BJ (cell line): Measurements from ENCODE around the gene BARX1. TPM values are rescaled to one million over a fixed set of nuclear protein-coding genes. Genes with fewer than 3 reads are reported as not detected.
"Not testable (repeated sequence)": the region's sequence is repeated elsewhere in the genome, so short reads cannot be mapped to it uniquely, and the experiment has no call there.

Source experiments
- CTCF ChIA-PET: fragments of 350-600 bp; formaldehyde crosslinking; extraction: SDS; loops from one replicate; lab custom pipeline; 2021; ENCODE audit warnings: antibody characterized with exemption, inconsistent platforms; lab: Yijun Ruan, JAX
- POLR2A ChIA-PET: fragments of 300-600 bp; sonication (Branson Sonifier 250); formaldehyde crosslinking; extraction: SDS; loops from one replicate; lab custom pipeline; 2021; ENCODE audit warnings: antibody characterized with exemption; lab: Charles Lee
- DNase-seq: peaks from one replicate; pipeline ENCODE4 v3.0.0-alpha.2; 2011; ENCODE audit warnings: low read depth
- H3K27me3 ChIP-seq: 2 replicates; pipeline ENCODE4 v1.6.0; 2011; ENCODE audit warnings: low read length; ENCODE audit not compliant: control insufficient read depth, insufficient read depth
- H3K36me3 ChIP-seq: 2 replicates; pipeline ENCODE4 v1.5.1; 2011; ENCODE audit warnings: low read length; ENCODE audit not compliant: control insufficient read depth, insufficient read depth
- H3K4me3 ChIP-seq: 2 replicates; pipeline ENCODE4 v1.5.1; 2011; ENCODE audit warnings: low read depth, mild to moderate bottlenecking, control low read depth, low read length
- polyA plus RNA-seq: library from polyadenylated mRNA; depleted of rRNA; stranded (reverse); fragments of >200 nt; gene quantifications from 2 replicates; pipeline ENCODE4 v1.2.3, GENCODE V29; 2011
- TF ChIP-seq, protein P1 (sequence below): IDR thresholded peaks from 2 replicates; pipeline ENCODE4 v1.5.1; 2011; ENCODE audit warnings: low read depth, mild to moderate bottlenecking, control low read depth, inconsistent platforms, low read length, moderate library complexity; ENCODE audit not compliant: insufficient read depth

Gene BARX1
- polyA plus RNA-seq, 1 experiment, result not detected

DNA sequence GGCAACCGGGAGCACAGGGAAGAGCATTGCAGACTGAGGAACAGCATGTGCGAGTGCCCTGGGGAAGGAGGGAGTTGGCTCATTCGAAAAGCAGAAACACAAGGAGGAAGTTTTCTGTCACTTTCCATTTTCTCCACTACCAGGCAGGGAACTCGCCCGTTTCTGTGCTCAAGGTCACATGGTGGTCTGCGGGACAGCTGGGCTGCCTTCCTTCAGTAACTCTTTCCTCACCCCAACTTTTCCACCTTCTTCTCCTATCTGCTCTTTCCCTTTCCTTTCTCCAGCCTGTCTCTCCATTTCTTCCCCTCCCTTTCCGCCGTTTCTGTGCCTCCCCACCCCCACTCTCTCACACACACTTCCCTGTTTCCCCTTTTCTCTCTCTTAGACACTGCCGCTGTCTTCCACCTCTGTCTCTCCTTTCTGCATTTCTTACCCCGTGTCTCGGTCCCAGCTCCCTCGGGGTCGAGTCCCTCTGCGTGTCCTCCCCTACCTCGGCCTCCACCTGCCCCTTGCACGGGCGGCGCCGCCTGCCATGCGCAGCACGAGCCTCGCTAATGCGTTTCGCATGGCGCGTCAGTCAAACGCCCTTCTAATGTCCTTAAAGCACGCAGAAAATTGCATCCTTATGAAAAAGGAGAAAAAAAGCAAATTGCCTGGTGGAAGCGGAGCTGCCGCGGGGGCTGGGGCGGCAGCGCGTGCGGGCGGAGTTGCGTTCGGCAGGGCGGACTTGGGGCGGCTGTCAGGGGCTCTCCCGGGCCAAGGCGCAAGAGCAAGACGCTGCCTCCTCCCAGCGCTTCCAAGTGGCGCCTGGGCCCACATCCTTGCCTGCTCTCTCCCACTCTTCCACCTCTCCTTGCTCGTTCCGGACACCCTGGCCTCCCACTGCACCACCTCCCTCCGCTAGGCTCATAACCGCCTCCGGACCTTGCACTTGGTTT is 9.5 kb downstream of the BARX1 start:
- ChIA-PET CTCF (interaction anchor here (1.5 to 3.1 kb wide), 3 partner anchors 15 to 57 kb away, joined by 3 to 17 read pairs (median 3); no protein-coding TSS in a partner anchor), POLR2A (no interaction called here)
- TF ChIP-seq, protein P1, sequence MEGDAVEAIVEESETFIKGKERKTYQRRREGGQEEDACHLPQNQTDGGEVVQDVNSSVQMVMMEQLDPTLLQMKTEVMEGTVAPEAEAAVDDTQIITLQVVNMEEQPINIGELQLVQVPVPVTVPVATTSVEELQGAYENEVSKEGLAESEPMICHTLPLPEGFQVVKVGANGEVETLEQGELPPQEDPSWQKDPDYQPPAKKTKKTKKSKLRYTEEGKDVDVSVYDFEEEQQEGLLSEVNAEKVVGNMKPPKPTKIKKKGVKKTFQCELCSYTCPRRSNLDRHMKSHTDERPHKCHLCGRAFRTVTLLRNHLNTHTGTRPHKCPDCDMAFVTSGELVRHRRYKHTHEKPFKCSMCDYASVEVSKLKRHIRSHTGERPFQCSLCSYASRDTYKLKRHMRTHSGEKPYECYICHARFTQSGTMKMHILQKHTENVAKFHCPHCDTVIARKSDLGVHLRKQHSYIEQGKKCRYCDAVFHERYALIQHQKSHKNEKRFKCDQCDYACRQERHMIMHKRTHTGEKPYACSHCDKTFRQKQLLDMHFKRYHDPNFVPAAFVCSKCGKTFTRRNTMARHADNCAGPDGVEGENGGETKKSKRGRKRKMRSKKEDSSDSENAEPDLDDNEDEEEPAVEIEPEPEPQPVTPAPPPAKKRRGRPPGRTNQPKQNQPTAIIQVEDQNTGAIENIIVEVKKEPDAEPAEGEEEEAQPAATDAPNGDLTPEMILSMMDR, result no peak
- H3K27me3 ChIP-seq, result peaks cover 51% of the 10 kb centered on the region
- no peak overlapping the region for H3K4me3 ChIP-seq
- H3K36me3 ChIP-seq, result no peaks in the 10 kb centered on the region
- DNase-seq, result no peak

- TF ChIP-seq, protein P1, result no peak
- CTCF ChIA-PET, result interaction anchor here (1.1 to 1.5 kb wide), 3 partner anchors 10 to 261 kb away, joined by 3 read pairs; no protein-coding TSS in a partner anchor
- DNase-seq, result no peak
- no peak overlapping the region for H3K4me3 ChIP-seq
- POLR2A ChIA-PET, result no interaction called here
- no peaks in the 10 kb centered on the region for H3K36me3 ChIP-seq
- peaks cover 43% of the 10 kb centered on the region for H3K27me3 ChIP-seq
Measured at GRCh38 chr9:93944011-93944410, 11.1 kb downstream of the BARX1 start.

DNA sequence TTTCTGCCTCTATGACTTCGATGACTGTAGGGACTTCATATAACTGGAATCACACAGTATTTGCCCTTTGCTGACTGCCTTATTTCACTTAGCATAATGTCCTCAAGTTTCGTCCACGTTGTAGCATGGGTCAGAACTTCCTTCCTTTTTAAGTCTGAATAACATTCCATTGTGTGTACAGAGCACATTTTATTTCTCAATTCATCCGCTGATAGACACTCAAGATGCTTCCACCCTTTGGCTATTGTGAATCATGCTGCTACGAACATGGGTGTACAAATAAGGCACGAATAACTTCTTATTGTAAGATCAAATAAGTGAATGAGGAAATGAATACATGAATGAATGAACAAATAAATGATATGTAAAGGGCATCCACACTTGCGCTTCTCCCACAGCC is 13.0 kb downstream of the BARX1 start:
- ChIA-PET CTCF (no interaction called here), POLR2A (no interaction called here)
- no peak for DNase-seq
- Histone ChIP-seq H3K36me3 (no peaks in the 10 kb centered on the region), H3K4me3 (no peak overlapping the region), H3K27me3 (peaks cover 30% of the 10 kb centered on the region)
- TF ChIP-seq, protein P1, result no peak

DNA sequence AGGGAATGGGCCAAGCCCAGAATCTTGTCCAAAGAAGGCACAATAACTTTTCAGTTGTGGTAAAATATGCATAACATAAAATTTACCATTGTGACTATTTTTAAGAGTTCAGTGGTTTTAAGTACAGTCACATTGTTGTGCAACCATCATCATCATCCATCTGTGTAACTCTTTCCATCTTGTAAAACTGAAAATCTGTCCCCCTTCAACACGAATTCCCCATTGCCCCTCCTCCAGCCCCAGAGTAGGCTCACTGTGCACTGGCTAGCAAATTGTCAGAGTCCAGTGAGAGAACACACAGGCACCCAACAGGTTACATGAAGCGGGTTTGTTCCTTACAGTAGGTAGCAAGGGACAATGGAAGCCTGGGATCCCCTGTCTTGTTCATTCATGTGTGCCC is 13.7 kb downstream of the BARX1 start:
- Histone ChIP-seq H3K4me3 (no peak overlapping the region), H3K36me3 (no peaks in the 10 kb centered on the region), H3K27me3 (peaks cover 25% of the 10 kb centered on the region)
- no peak for DNase-seq
- TF ChIP-seq, protein P1, result no peak
- POLR2A ChIA-PET, result no interaction called here
- CTCF ChIA-PET, result no interaction called here

DNA sequence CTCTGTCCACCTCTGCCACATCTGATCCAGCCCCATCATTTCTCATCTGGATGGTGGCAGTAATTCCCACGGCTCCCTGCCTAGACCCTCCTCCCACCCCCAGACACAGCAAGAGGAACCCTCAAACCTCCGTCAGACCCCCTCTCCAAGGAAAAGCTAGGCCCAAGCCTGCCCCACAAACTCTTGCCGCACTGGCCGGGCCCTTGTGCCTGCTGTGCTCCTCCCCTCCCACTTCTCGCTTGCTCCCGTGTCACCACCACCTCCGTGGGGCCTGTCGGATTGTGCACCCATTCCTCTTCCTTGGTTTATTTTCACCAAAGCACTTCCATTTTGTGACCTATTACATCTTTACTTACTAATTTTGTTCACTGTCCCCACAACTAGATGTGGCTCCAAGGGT is 14.2 kb downstream of the BARX1 start:
- ChIA-PET CTCF (no interaction called here), POLR2A (no interaction called here)
- H3K4me3 ChIP-seq, result no peak overlapping the region
- TF ChIP-seq, protein P1, result no peak
- H3K36me3 ChIP-seq, result no peaks in the 10 kb centered on the region
- DNase-seq, result no peak
- H3K27me3 ChIP-seq, result peaks cover 20% of the 10 kb centered on the region

DNA sequence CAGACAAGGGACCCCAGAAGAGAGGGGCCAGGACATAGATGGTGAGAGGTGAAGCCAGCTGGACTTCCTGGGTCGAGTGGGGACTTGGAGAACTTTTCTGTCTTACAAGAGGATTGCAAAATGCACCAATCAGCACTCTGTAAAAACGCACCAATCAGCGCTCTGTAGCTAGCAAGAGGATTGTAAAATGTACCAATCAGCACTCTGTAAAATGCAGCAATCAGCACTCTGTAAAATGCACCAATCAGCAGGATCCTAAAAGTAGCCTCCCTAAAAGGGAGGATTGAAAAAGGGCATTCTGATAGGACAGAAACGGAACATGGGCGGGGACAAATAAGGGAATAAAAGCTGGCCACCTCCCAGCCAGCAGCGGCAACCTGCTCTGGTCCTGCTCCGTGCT is 15.6 kb downstream of the BARX1 start:
- H3K27me3 ChIP-seq, result peaks cover 11% of the 10 kb centered on the region
- CTCF ChIA-PET, POLR2A ChIA-PET, H3K36me3 ChIP-seq, H3K4me3 ChIP-seq, DNase-seq: not testable (repeated sequence)
